Fibroblast of lung (primary cell): ENCODE measurements around the gene WWC2.

Source experiments
- EZH2 ChIP-seq: IDR thresholded peaks from 2 replicates; pipeline ENCODE4 v1.5.1; 2012; ENCODE audit warnings: low read length, control low read depth, mild to moderate bottlenecking; ENCODE audit errors: missing control alignments
- TF ChIP-seq, protein P1 (sequence below), 2 donors: IDR thresholded peaks in 1 of 2; conservative IDR thresholded peaks in 1 of 2; 1 replicate in 1 of 2; 2 replicates in 1 of 2; pipeline ENCODE4 v1.5.1; 2011 to 2012; ENCODE audit warnings: low read length in 2 of 2, control low read depth in 1 of 2, inconsistent platforms in 1 of 2, low read depth in 1 of 2, mild to moderate bottlenecking in 1 of 2

DNA sequence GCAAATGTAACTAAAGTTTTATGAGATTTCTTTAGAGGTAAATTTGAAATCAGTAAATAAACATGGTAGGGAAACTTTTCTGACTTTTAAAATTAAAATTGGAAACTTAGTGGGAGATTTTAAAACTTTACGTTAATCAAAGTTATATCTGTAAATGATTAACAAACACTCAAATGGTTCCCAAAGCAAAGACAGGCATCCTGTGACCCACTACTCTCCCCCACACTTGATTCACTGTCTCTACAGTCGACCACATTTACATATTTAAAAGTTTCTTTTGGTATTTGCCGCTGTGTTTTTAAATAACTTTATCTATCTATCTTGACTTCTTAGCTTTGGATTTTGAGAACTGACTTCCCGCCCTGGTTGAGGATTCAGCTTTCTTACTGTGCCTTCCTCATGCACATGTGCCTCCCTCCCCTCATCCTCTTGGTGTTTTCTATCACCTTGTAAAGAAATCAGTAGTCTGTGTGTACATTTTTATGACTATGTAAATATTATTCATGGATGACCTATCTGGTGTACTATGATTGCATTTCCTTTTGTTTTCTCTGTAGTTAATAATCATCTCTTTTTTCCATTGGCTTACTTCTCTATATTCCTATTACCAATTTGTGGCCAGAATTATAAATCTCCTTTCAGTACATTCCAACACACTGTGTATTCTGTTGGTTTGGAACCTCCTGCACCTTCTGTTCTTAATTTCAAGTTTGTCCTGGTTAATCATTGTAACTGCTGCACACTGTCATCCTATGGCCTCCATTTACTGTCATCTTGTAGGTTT lies 72.6 kb downstream of the WWC2 start:
- TF ChIP-seq, protein P1, sequence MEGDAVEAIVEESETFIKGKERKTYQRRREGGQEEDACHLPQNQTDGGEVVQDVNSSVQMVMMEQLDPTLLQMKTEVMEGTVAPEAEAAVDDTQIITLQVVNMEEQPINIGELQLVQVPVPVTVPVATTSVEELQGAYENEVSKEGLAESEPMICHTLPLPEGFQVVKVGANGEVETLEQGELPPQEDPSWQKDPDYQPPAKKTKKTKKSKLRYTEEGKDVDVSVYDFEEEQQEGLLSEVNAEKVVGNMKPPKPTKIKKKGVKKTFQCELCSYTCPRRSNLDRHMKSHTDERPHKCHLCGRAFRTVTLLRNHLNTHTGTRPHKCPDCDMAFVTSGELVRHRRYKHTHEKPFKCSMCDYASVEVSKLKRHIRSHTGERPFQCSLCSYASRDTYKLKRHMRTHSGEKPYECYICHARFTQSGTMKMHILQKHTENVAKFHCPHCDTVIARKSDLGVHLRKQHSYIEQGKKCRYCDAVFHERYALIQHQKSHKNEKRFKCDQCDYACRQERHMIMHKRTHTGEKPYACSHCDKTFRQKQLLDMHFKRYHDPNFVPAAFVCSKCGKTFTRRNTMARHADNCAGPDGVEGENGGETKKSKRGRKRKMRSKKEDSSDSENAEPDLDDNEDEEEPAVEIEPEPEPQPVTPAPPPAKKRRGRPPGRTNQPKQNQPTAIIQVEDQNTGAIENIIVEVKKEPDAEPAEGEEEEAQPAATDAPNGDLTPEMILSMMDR (conservative IDR thresholded peaks at IDR 0.05 in 1 of 2, IDR thresholded peaks at IDR 0.05 in 1 of 2; ENCODE audit: low read depth in 1 of 2, low read length in 2 of 2) = no peak
- no peak for TF ChIP-seq EZH2
